Activated CD4-positive, alpha-beta T cell treated with anti-CD3 and anti-CD28 coated beads, Interleukin-2, amount 10 ng/mL, durations not matched to agents 24 days and 14 days (primary cell): ENCODE data around the gene OR1K1. TPM values are rescaled to one million over a fixed set of nuclear protein-coding genes. Genes with fewer than 3 reads are reported as not detected.
"Not testable (repeated sequence)": the region's sequence is repeated elsewhere in the genome, so short reads cannot be mapped to it uniquely, and the experiment has no call there.

ENCODE experiments used
- DNase-seq: peaks from one replicate; pipeline ENCODE4 v3.0.0; 2022
- H3K27ac Mint-ChIP-seq: one replicate; pipeline ENCODE4 v1.8.0; 2022; ENCODE audit warnings: mild to moderate bottlenecking, mixed read lengths
- H3K27me3 Mint-ChIP-seq: one replicate; pipeline ENCODE4 v1.8.0; 2022; ENCODE audit warnings: mixed read lengths
- H3K36me3 Mint-ChIP-seq: one replicate; pipeline ENCODE4 v1.8.0; 2022; ENCODE audit warnings: low read depth, mild to moderate bottlenecking, mixed read lengths
- H3K4me1 Mint-ChIP-seq: one replicate; pipeline ENCODE4 v1.8.0; 2021; ENCODE audit warnings: mixed read lengths
- H3K4me3 Mint-ChIP-seq: one replicate; pipeline ENCODE4 v1.8.0; 2022; ENCODE audit warnings: mild to moderate bottlenecking, moderate library complexity, mixed read lengths
- H3K9me3 Mint-ChIP-seq: one replicate; pipeline ENCODE4 v1.8.0; 2021; ENCODE audit warnings: mixed read lengths
- intact Hi-C: fragments of 100-400 bp; cut with micrococcal nuclease; formaldehyde crosslinking; loops from one replicate; pipeline ENCODE4 v1.15.1; 2023
- total RNA-seq: library from RNA; stranded (reverse); gene quantifications from 2 replicates; pipeline ENCODE4 v1.2.3, GENCODE V29; 2022

The OR1K1 gene
- total RNA-seq, 1 donor from 2014 or later, result not detected

- DNase-seq, result no peak
- H3K27ac Mint-ChIP-seq, result peak overlapping the region; percentile 9
- no peak overlapping the region for H3K4me3 Mint-ChIP-seq
- H3K9me3 Mint-ChIP-seq, result no peaks in the 10 kb centered on the region
- H3K27me3 Mint-ChIP-seq, result no peaks in the 10 kb centered on the region
- H3K4me1 Mint-ChIP-seq, result peaks cover 27% of the 10 kb centered on the region
- intact Hi-C loops, result no loop called here
- H3K36me3 Mint-ChIP-seq, result peaks cover 43% of the 10 kb centered on the region
Observed at GRCh38 chr9:122821278-122821943, 21.5 kb downstream of the OR1K1 start.

GRCh38 chr9:122822056-122822455 is 22.1 kb downstream of the OR1K1 start:
- no peak for DNase-seq
- Mint-ChIP-seq H3K27me3 (no peaks in the 10 kb centered on the region), H3K4me1 (peaks cover 28% of the 10 kb centered on the region), H3K27ac (peak overlapping the region; percentile 9), H3K36me3 (peaks cover 46% of the 10 kb centered on the region), H3K9me3 (no peaks in the 10 kb centered on the region), H3K4me3 (no peak overlapping the region)
- intact Hi-C loops, result no loop called here

GRCh38 chr9:122822938-122823337 is 23.0 kb downstream of the OR1K1 start:
- DNase-seq, result no peak
- Mint-ChIP-seq H3K27me3 (no peaks in the 10 kb centered on the region), H3K27ac (no peak overlapping the region), H3K4me3 (no peak overlapping the region), H3K4me1 (peaks cover 31% of the 10 kb centered on the region), H3K36me3 (peaks cover 47% of the 10 kb centered on the region), H3K9me3 (no peaks in the 10 kb centered on the region)
- intact Hi-C loops, result no loop called here

DNA sequence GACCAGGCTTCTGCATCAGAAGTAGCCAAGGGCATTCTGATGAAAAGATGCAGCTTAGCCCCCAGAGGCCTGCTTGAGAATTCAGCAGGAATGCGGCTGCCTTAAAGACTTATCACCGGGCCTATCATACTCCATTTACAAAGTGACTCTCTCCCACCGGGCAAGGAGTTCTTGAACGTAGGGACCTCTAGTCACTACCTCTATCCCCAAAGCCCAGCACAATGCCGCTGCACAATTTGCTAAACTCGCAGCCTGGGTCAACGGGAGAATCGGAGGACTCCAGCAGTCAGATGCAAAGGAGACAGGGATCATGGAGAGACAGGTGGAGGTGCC is 27.8 kb downstream of the OR1K1 start:
- peak overlapping the region; percentile 93 for H3K4me3 Mint-ChIP-seq
- peak overlapping the region; percentile 94 for H3K27ac Mint-ChIP-seq
- no peak for DNase-seq
- peaks cover 23% of the 10 kb centered on the region for H3K4me1 Mint-ChIP-seq
- intact Hi-C loops, result loop anchor here (1.0 to 5.0 kb wide), 6 partner anchors 19 to 525 kb away; partner anchors contain the start of genes RABGAP1, RC3H2 and ZBTB26
- no peaks in the 10 kb centered on the region for H3K27me3 Mint-ChIP-seq
- no peaks in the 10 kb centered on the region for H3K9me3 Mint-ChIP-seq
- H3K36me3 Mint-ChIP-seq, result peaks cover 24% of the 10 kb centered on the region

DNA sequence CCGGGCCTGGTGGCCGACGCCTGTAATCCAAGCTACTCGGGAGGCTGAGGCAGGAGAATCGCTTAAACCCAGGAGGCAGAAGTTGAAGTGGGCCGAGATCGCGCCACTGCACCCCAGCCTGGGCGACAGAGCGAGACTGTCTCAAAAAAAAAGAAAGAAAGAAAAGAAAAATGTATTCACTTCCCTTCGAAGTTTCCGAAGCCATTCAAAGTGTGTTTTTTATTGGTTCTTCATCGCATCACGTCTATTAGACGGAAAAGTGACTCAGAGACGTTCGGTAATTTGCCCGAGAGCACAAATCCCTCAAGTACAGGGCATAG is 29.0 kb downstream of the OR1K1 start:
- Mint-ChIP-seq H3K4me1 (peaks cover 23% of the 10 kb centered on the region), H3K36me3 (peaks cover 18% of the 10 kb centered on the region), H3K4me3 (peak overlapping the region; percentile 93), H3K27ac (peak overlapping the region; percentile 94)
- DNase-seq, H3K9me3 Mint-ChIP-seq, H3K27me3 Mint-ChIP-seq: not testable (repeated sequence)
- intact Hi-C loops, result loop anchor here (1.0 to 5.0 kb wide), 5 partner anchors 76 to 523 kb away; partner anchors contain the start of genes RABGAP1, RC3H2 and ZBTB26

DNA sequence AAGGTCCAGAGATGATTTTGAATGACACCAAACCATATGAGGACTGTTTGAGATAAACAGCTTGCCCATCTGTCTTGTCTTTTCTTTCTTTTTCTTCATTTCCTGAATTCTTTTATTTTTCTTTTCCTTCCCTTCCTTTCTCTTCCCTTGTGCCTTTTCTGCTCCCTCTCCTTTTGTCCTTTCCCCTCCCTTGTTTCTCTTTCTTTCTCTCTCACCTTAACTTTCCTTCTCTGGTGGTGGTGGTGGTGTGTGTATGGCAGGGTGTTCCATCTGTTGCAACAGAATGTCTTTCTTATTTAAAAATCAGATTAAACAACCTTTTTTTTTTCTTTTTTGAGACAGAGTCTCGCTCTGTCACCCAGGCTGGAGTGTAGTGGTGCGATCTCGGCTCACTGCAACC is 32.3 kb downstream of the OR1K1 start:
- no peaks in the 10 kb centered on the region for H3K9me3 Mint-ChIP-seq
- H3K27ac Mint-ChIP-seq, result no peak overlapping the region
- DNase-seq, result no peak
- no peak overlapping the region for H3K4me3 Mint-ChIP-seq
- H3K36me3 Mint-ChIP-seq, result peaks cover under 1% of the 10 kb centered on the region
- peaks cover 20% of the 10 kb centered on the region for H3K4me1 Mint-ChIP-seq
- no peaks in the 10 kb centered on the region for H3K27me3 Mint-ChIP-seq
- intact Hi-C loops, result no loop called here

- intact Hi-C loops, result no loop called here
- H3K27me3 Mint-ChIP-seq, result no peaks in the 10 kb centered on the region
Observed at GRCh38 chr9:122835313-122835731, 35.4 kb downstream of the OR1K1 start.

DNA sequence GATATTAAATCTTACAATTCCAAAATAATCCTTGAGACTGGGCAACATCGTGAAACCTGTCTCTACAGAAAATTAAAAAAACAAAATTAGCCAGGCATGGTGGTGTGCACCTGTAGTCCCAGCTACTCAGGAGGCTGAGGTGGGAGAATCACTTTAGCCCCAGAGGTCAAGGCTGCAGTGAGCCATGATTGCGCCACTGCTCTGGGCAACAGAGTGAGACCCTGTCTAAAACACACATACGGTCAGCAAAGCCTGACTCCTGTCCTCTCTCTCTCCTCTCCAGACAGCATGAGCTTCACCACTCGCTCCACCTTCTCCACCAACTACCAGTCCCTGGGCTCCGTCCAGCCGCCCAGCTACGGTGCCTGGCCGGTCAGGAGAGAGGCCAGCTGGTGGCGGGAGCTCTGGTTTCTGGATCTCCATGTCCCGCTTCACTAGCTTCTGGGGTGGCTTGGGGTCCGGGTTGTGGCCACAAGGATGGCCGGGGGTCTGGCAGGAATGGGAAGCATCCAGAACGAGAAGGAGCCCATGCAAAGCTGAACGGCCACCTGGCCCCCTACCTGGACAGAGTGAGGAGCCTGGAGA is 37.4 kb downstream of the OR1K1 start:
- H3K27ac Mint-ChIP-seq, result no peak overlapping the region
- no peaks in the 10 kb centered on the region for H3K9me3 Mint-ChIP-seq
- H3K36me3 Mint-ChIP-seq, result no peaks in the 10 kb centered on the region
- H3K4me1 Mint-ChIP-seq, result peaks cover 17% of the 10 kb centered on the region
- no peak for DNase-seq
- intact Hi-C loops, result no loop called here
- H3K4me3 Mint-ChIP-seq, result no peak overlapping the region
- H3K27me3 Mint-ChIP-seq, result no peaks in the 10 kb centered on the region

More at GRCh38 chr9:122835313-122835731, 35.4 kb downstream of the OR1K1 start:
- Mint-ChIP-seq H3K27ac (peak overlapping the region; percentile 81), H3K4me3 (peak overlapping the region; percentile 68), H3K4me1 (peaks cover 18% of the 10 kb centered on the region), H3K36me3 (no peaks in the 10 kb centered on the region), H3K9me3 (no peaks in the 10 kb centered on the region)
- peak; percentile 76 for DNase-seq

- H3K27me3 Mint-ChIP-seq, H3K9me3 Mint-ChIP-seq, intact Hi-C loops, H3K27ac Mint-ChIP-seq, DNase-seq, H3K36me3 Mint-ChIP-seq, H3K4me3 Mint-ChIP-seq: not testable (repeated sequence)
- peaks cover 17% of the 10 kb centered on the region for H3K4me1 Mint-ChIP-seq
Observed at GRCh38 chr9:122838441-122838840, 38.5 kb downstream of the OR1K1 start.

- Mint-ChIP-seq H3K36me3 (peaks cover 20% of the 10 kb centered on the region), H3K9me3 (peaks cover 3% of the 10 kb centered on the region), H3K27ac (no peak overlapping the region), H3K4me3 (no peak overlapping the region), H3K27me3 (no peaks in the 10 kb centered on the region), H3K4me1 (peaks cover 18% of the 10 kb centered on the region)
- no peak for DNase-seq
- intact Hi-C loops, result no loop called here
Observed at GRCh38 chr9:122841501-122841900, 41.6 kb downstream of the OR1K1 start.

- Mint-ChIP-seq H3K36me3 (peaks cover 31% of the 10 kb centered on the region), H3K27me3 (no peaks in the 10 kb centered on the region), H3K4me1 (peaks cover 26% of the 10 kb centered on the region), H3K4me3 (no peak overlapping the region), H3K9me3 (peaks cover 3% of the 10 kb centered on the region), H3K27ac (no peak overlapping the region)
- DNase-seq, result no peak
- intact Hi-C loops, result no loop called here
Observed at GRCh38 chr9:122844137-122844536, 44.2 kb downstream of the OR1K1 start.

DNA sequence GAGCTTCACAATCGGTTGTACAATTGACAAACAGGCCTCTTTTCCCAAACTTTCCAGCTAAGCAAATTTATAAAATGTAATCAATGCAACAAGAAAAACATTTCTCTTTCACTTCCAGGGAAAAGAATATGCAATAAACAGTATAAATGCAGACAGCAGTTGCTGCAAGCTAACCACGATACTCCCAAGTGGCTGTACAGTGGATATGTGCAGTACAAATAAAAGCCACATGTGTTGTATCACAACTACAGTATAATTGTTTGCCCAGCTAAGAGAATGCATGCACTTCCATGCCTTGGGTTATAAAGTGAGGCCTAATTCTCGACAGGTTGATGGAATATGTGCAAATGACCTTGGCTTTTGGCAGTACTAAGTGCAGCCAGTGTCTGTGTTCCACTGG is 45.2 kb downstream of the OR1K1 start:
- intact Hi-C loops, result no loop called here
- H3K4me3 Mint-ChIP-seq, result no peak overlapping the region
- no peak overlapping the region for H3K27ac Mint-ChIP-seq
- H3K9me3 Mint-ChIP-seq, result peaks cover 3% of the 10 kb centered on the region
- no peaks in the 10 kb centered on the region for H3K27me3 Mint-ChIP-seq
- DNase-seq, result no peak
- peaks cover 39% of the 10 kb centered on the region for H3K36me3 Mint-ChIP-seq
- peaks cover 29% of the 10 kb centered on the region for H3K4me1 Mint-ChIP-seq

- peaks cover 3% of the 10 kb centered on the region for H3K9me3 Mint-ChIP-seq
- H3K36me3 Mint-ChIP-seq, result peaks cover 50% of the 10 kb centered on the region
Observed at GRCh38 chr9:122846371-122846940, 46.5 kb downstream of the OR1K1 start.

GRCh38 chr9:122848256-122848943 is 48.5 kb downstream of the OR1K1 start:
- H3K4me3 Mint-ChIP-seq, result no peak overlapping the region
- intact Hi-C loops, result no loop called here
- H3K36me3 Mint-ChIP-seq, result peaks cover 52% of the 10 kb centered on the region
- no peaks in the 10 kb centered on the region for H3K27me3 Mint-ChIP-seq
- H3K4me1 Mint-ChIP-seq, result peaks cover 31% of the 10 kb centered on the region
- no peaks in the 10 kb centered on the region for H3K9me3 Mint-ChIP-seq
- DNase-seq, result no peak
- H3K27ac Mint-ChIP-seq, result peak overlapping the region; percentile 16

More at GRCh38 chr9:122846371-122846940, 46.5 kb downstream of the OR1K1 start:
- Mint-ChIP-seq H3K27ac (peak overlapping the region; percentile 94), H3K4me1 (peaks cover 31% of the 10 kb centered on the region), H3K27me3 (no peaks in the 10 kb centered on the region), H3K4me3 (peak overlapping the region; percentile 44)
- DNase-seq, result no peak
- intact Hi-C loops, result loop anchor here (1.0 to 2.0 kb wide), 2 partner anchors 20 to 39 kb away; no protein-coding TSS in a partner anchor
